Measurements from ENCODE around the gene MOK. TPM values are rescaled to one million over a fixed set of nuclear protein-coding genes. Genes with fewer than 3 reads are reported as not detected.

MOK gene
- total RNA-seq, 1 experiment from 2014 or later, result 2.8 TPM

GRCh38 chr14:102238766-102239165, 66.2 kb downstream of the MOK start:
- Histone ChIP-seq H2AFZ (ENCODE audit: low read length) (no peak overlapping the region), H3K9me3 (ENCODE audit: control insufficient read depth, low read depth, low read length) (no peaks in the 10 kb centered on the region), H3K14ac (ENCODE audit: insufficient read depth, low read length) (no peak overlapping the region), H2BK15ac (ENCODE audit: low read depth, low read length) (no peak overlapping the region), H3K23ac (ENCODE audit: insufficient read length, low read depth, low read length) (no peak overlapping the region), H2AK5ac (ENCODE audit: insufficient read length, low read length) (no peak overlapping the region), H3K27me3 (ENCODE audit: insufficient read depth, low read length) (no peaks in the 10 kb centered on the region), H4K5ac (ENCODE audit: insufficient read length, low read depth, low read length) (no peak overlapping the region), H2BK120ac (ENCODE audit: low read depth, low read length, poor library complexity, severe bottlenecking) (no peak overlapping the region), H3K9ac (ENCODE audit: extremely low read depth, insufficient read length, low read length) (no peak overlapping the region), H3K79me1 (ENCODE audit: insufficient read depth, low read depth, low read length, poor library complexity, severe bottlenecking) (no peaks in the 10 kb centered on the region), H3K4me1 (ENCODE audit: insufficient read depth, low read length) (no peaks in the 10 kb centered on the region), H2BK5ac (ENCODE audit: insufficient read length, low read length) (no peak overlapping the region), H3K4me2 (ENCODE audit: insufficient read depth, insufficient read length, low read length) (no peak overlapping the region), H4K91ac (ENCODE audit: insufficient read length, low read depth, low read length) (no peak overlapping the region), H3T11ph (ENCODE audit: low read length) (no peak overlapping the region), H3K27ac (ENCODE audit: insufficient read length, low read depth, low read length) (no peak overlapping the region), H4K8ac (replicated peaks; ENCODE audit: insufficient read length, low read depth, low read length) (no peak overlapping the region), H3K18ac (ENCODE audit: insufficient read length, low read depth, low read length) (no peak overlapping the region), H2BK12ac (ENCODE audit: insufficient read length, low read depth, low read length) (no peak overlapping the region), H3K23me2 (ENCODE audit: insufficient read length, low read depth, low read length, poor library complexity, severe bottlenecking) (no peaks in the 10 kb centered on the region), H3K56ac (ENCODE audit: insufficient read length, low read depth, low read length) (no peak overlapping the region), H2BK20ac (ENCODE audit: low read depth, low read length, poor library complexity, severe bottlenecking) (no peak overlapping the region), H4K20me1 (ENCODE audit: control insufficient read depth, insufficient read depth, insufficient read length) (no peaks in the 10 kb centered on the region), H3K4ac (ENCODE audit: low read depth, low read length) (no peak overlapping the region), H3K79me2 (ENCODE audit: insufficient read depth, low read length) (no peaks in the 10 kb centered on the region)
- H3K9me3 Mint-ChIP-seq, result no peaks in the 10 kb centered on the region; a peak in 4 of 5 replicates
- peaks cover 0 to 7% (median 0%) of the 10 kb centered on the region in 3 experiments; a peak in 3 of 7 replicates for H3K36me3 Mint-ChIP-seq (ENCODE audit: insufficient read depth in 1 of 3, low read depth in 3 of 3)
- no peaks in the 10 kb centered on the region; the same call in 1 of the 2 replicates for H3K27me3 Mint-ChIP-seq (ENCODE audit: low read depth)
- no peak overlapping the region for H3K4me3 Mint-ChIP-seq
- WGBS (ENCODE audit: extremely low coverage, insufficient read length, low lambda C conversion rate), result no CpG with 5 or more reads among the region's 3 CpGs
- DNase-seq, result no peak
- no peaks in the 10 kb centered on the region for H3K4me1 Mint-ChIP-seq
- TF ChIP-seq CTCF (conservative IDR thresholded peaks at IDR 0.05), result no peak
- no peak overlapping the region for H3K27ac Mint-ChIP-seq

Measured in H9 (cell line).